Smooth muscle cell (in vitro differentiated cells): Measurements from ENCODE around the gene CHURC1. TPM values are rescaled to one million over a fixed set of nuclear protein-coding genes. Genes with fewer than 3 reads are reported as not detected.
A peak's percentile ranks its signal among the peaks of the same experiment; 100 is the strongest.

ENCODE experiments used
- DNase-seq: peaks from one replicate; lab custom pipeline; 2025; ENCODE audit not compliant: unreplicated experiment; lab: John Stamatoyannopoulos, UW
- H2AFZ ChIP-seq: fragments of 200-600 bp; sonication (generic); 2 replicates; pipeline ENCODE4 v1.6.0; 2016; ENCODE audit warnings: antibody characterized with exemption, low read depth, mild to moderate bottlenecking
- H3F3A ChIP-seq: fragments of 200-600 bp; sonication (generic); 2 replicates; pipeline ENCODE4 v1.6.0; 2017; ENCODE audit warnings: antibody characterized with exemption, low read depth
- H3K27ac ChIP-seq: fragments of 200-600 bp; sonication (generic); 2 replicates; pipeline ENCODE4 v1.5.1; 2016; ENCODE audit warnings: low read depth, mild to moderate bottlenecking
- H3K27me3 ChIP-seq: fragments of 200-600 bp; sonication (generic); 2 replicates; pipeline ENCODE4 v1.6.1; 2016; ENCODE audit warnings: low read depth, mild to moderate bottlenecking
- H3K36me3 ChIP-seq: fragments of 200-600 bp; sonication (generic); 2 replicates; pipeline ENCODE4 v1.5.1; 2016; ENCODE audit warnings: low read depth
- H3K4me1 ChIP-seq: fragments of 200-600 bp; sonication (generic); 2 replicates; pipeline ENCODE4 v1.5.1; 2016; ENCODE audit warnings: low read depth
- H3K4me2 ChIP-seq: fragments of 200-600 bp; sonication (generic); 2 replicates; pipeline ENCODE4 v1.6.0; 2016; ENCODE audit warnings: mild to moderate bottlenecking
- H3K4me3 ChIP-seq: fragments of 200-600 bp; sonication (generic); 2 replicates; pipeline ENCODE4 v1.5.1; 2016; ENCODE audit warnings: mild to moderate bottlenecking
- H3K79me2 ChIP-seq: fragments of 200-600 bp; sonication (generic); 2 replicates; pipeline ENCODE4 v1.6.0; 2016; ENCODE audit warnings: low read depth, mild to moderate bottlenecking
- H3K9ac ChIP-seq: fragments of 200-600 bp; sonication (generic); 2 replicates; pipeline ENCODE4 v1.6.0; 2016; ENCODE audit warnings: low read depth
- H3K9me3 ChIP-seq: fragments of 200-600 bp; sonication (generic); replicated peaks from 2 replicates; pipeline ENCODE4 v1.5.1; 2016; ENCODE audit warnings: low read depth
- H4K20me1 ChIP-seq: fragments of 200-600 bp; sonication (generic); 2 replicates; pipeline ENCODE4 v1.6.0; 2016; ENCODE audit warnings: low read depth
- CTCF ChIP-seq: fragments of 200-600 bp; sonication (generic); IDR thresholded peaks from 2 replicates; pipeline ENCODE4 v1.5.1; 2017; ENCODE audit warnings: borderline replicate concordance, mild to moderate bottlenecking, antibody characterized with exemption; ENCODE audit not compliant: insufficient read depth, poor library complexity, severe bottlenecking
- WGBS: methylation state at CpG from one replicate; pipeline ENCODE4 v1.1.7; 2016; ENCODE audit warnings: low lambda C conversion rate; 5-methylcytosine and 5-hydroxymethylcytosine counted together
- polyA plus RNA-seq: library from polyadenylated mRNA; unstranded; fragments of >200 nt; fragmentation: Nextera tagmentation; extraction: Ambion mirVana; gene quantifications from 2 replicates; pipeline ENCODE4 v1.2.1, GENCODE V29; 2016
- total RNA-seq: library from RNA; depleted of rRNA; stranded (reverse); fragments of >200 nt; gene quantifications from 2 replicates; pipeline ENCODE4 v1.2.3, GENCODE V29; 2014

The CHURC1 gene
- total and polyA plus RNA-seq, 2 experiments from 2014 or later, result 48.8 to 102 TPM

- Histone ChIP-seq H3K79me2 (no peaks in the 10 kb centered on the region), H3K27me3 (no peaks in the 10 kb centered on the region), H2AFZ (no peak overlapping the region), H3K9me3 (no peaks in the 10 kb centered on the region), H3K9ac (no peak overlapping the region), H3K4me2 (no peak overlapping the region), H3K27ac (no peak overlapping the region), H3K4me3 (no peak overlapping the region), H4K20me1 (peaks cover 20% of the 10 kb centered on the region), H3K4me1 (no peaks in the 10 kb centered on the region), H3F3A (no peaks in the 10 kb centered on the region), H3K36me3 (no peaks in the 10 kb centered on the region)
- no peak for DNase-seq
- TF ChIP-seq CTCF, result no peak
- WGBS, result 95% methylated on average over 3 of the region's 3 CpGs
These were observed 26.2 kb downstream of the CHURC1 start for GRCh38 chr14:64940336-64940910.

- no peaks in the 10 kb centered on the region for H3F3A ChIP-seq
- no peaks in the 10 kb centered on the region for H3K36me3 ChIP-seq
- TF ChIP-seq CTCF, result no peak
- H3K9ac ChIP-seq, result no peak within 1 kb of the TSS
- H3K4me3 ChIP-seq, result peak within 1 kb of the TSS; percentile 3
- DNase-seq, result no peak
- no peaks in the 10 kb centered on the region for H3K9me3 ChIP-seq
- H3K79me2 ChIP-seq, result no peaks in the 10 kb centered on the region
- H3K4me1 ChIP-seq, result no peaks in the 10 kb centered on the region
- 90% methylated on average over 13 of the region's 13 CpGs for WGBS
- H3K27me3 ChIP-seq, result no peaks in the 10 kb centered on the region
- no peak within 1 kb of the TSS for H2AFZ ChIP-seq
- no peak within 1 kb of the TSS for H3K4me2 ChIP-seq
- H3K27ac ChIP-seq, result no peak within 1 kb of the TSS
- H4K20me1 ChIP-seq, result peaks cover 14% of the 10 kb centered on the region
These were observed 28.4 kb downstream of the CHURC1 start, which contains the start of gene GPX2 for GRCh38 chr14:64942531-64943111. Gene GPX2 (minus strand): TSS chr14:64942745. CDS start chr14:64942726, 19 bp downstream.

- peaks cover 6% of the 10 kb centered on the region for H4K20me1 ChIP-seq
- H3K4me1 ChIP-seq, result no peaks in the 10 kb centered on the region
- no peaks in the 10 kb centered on the region for H3K79me2 ChIP-seq
- H3K36me3 ChIP-seq, result no peaks in the 10 kb centered on the region
- H3K9me3 ChIP-seq, result no peaks in the 10 kb centered on the region
- H3K9ac ChIP-seq, result no peak overlapping the region
- H3K4me3 ChIP-seq, result no peak overlapping the region
- H3K4me2 ChIP-seq, result no peak overlapping the region
- H3K27me3 ChIP-seq, result no peaks in the 10 kb centered on the region
- TF ChIP-seq CTCF, result no peak
- no peak overlapping the region for H2AFZ ChIP-seq
- no peak overlapping the region for H3K27ac ChIP-seq
- DNase-seq, result no peak
- no peaks in the 10 kb centered on the region for H3F3A ChIP-seq
- 94% methylated on average over 6 of the region's 6 CpGs for WGBS
These were observed 29.3 kb downstream of the CHURC1 start for GRCh38 chr14:64943556-64943955.

- no peaks in the 10 kb centered on the region for H3K9me3 ChIP-seq
- no peak overlapping the region for H3K27ac ChIP-seq
- no peaks in the 10 kb centered on the region for H3K36me3 ChIP-seq
- no peak overlapping the region for H2AFZ ChIP-seq
- H3K27me3 ChIP-seq, result no peaks in the 10 kb centered on the region
- no peak for DNase-seq
- H3K4me3 ChIP-seq, result no peak overlapping the region
- peaks cover 4% of the 10 kb centered on the region for H4K20me1 ChIP-seq
- no peak overlapping the region for H3K4me2 ChIP-seq
- no peaks in the 10 kb centered on the region for H3K79me2 ChIP-seq
- TF ChIP-seq CTCF, result no peak
- no peak overlapping the region for H3K9ac ChIP-seq
- H3K4me1 ChIP-seq, result no peaks in the 10 kb centered on the region
- WGBS, result 97% methylated on average over 2 of the region's 2 CpGs
- no peaks in the 10 kb centered on the region for H3F3A ChIP-seq
These were observed 29.8 kb downstream of the CHURC1 start for GRCh38 chr14:64944041-64944440.
